Body of pancreas (tissue), 4 donors: ENCODE measurements around the gene NOX1.

Experiments used
- CTCF ChIP-seq, 7 experiments: fragments of 450-650 bp in 4 of 7; fragments of 200-600 bp in 3 of 7; sonication (generic) in 3 of 7; IDR thresholded peaks; one replicate each; pipeline ENCODE4 v1.5.1; 2016 to 2019; ENCODE audit warnings: antibody characterized with exemption in 7 of 7
- POLR2A ChIP-seq, 3 donors: fragments of 450-650 bp; IDR thresholded peaks; one replicate each; pipeline ENCODE4 v1.6.1; 2016; ENCODE audit warnings: antibody characterized with exemption in 3 of 3, mild to moderate bottlenecking in 2 of 3

- TF ChIP-seq CTCF (IDR thresholded peaks at IDR 0.05) (no peak), POLR2A (IDR thresholded peaks at IDR 0.05) (no peak)
Measured at GRCh38 chrX:100904433-100904832, 30.3 kb upstream of the NOX1 start.
